HG03159 (cell line): ENCODE data around the gene SVOP.
"Not testable (repeated sequence)": the region's sequence is repeated elsewhere in the genome, so short reads cannot be mapped to it uniquely, and the experiment has no call there.

ENCODE experiments used
- ATAC-seq: cut with Tn5 transposase; IDR thresholded peaks from one replicate; pipeline ENCODE4 v1.9.1; 2021; ENCODE audit warnings: mild to moderate bottlenecking, moderate library complexity; ENCODE audit not compliant: unreplicated experiment

Gene SVOP

DNA sequence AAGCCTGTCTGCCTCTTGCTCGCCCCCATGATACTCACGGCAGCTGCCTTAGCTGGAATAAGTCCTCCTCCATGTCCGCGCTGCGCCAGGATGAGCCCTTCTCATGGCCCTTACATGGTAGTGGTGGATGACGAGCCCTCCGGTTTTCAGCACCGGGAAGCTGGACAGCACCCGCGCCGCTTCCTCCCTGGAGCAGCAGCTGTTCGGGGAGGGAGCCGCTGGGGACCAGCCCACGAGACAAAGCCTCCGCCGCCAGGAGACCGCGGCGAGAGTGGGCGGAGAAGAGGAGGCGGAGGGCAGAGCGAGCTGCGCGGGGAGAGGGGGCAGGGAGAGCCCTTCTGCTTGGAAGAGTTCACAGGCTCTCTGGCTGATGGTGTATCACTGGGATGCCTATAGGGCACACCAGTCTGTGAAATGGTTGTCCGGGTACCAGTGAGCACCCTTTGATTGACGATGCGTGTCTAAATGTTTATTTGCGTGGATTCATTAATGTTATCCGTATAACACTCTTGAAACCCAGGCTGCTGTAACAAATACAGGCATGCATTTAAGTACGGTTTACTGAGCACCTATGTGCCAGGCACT lies at the start of gene SVOP:
Gene SVOP, minus strand, starts transcription at position 273 of the 585 bp plus-strand sequence. Its CDS starts 200 bp downstream, at position 73.
- no peak for ATAC-seq

DNA sequence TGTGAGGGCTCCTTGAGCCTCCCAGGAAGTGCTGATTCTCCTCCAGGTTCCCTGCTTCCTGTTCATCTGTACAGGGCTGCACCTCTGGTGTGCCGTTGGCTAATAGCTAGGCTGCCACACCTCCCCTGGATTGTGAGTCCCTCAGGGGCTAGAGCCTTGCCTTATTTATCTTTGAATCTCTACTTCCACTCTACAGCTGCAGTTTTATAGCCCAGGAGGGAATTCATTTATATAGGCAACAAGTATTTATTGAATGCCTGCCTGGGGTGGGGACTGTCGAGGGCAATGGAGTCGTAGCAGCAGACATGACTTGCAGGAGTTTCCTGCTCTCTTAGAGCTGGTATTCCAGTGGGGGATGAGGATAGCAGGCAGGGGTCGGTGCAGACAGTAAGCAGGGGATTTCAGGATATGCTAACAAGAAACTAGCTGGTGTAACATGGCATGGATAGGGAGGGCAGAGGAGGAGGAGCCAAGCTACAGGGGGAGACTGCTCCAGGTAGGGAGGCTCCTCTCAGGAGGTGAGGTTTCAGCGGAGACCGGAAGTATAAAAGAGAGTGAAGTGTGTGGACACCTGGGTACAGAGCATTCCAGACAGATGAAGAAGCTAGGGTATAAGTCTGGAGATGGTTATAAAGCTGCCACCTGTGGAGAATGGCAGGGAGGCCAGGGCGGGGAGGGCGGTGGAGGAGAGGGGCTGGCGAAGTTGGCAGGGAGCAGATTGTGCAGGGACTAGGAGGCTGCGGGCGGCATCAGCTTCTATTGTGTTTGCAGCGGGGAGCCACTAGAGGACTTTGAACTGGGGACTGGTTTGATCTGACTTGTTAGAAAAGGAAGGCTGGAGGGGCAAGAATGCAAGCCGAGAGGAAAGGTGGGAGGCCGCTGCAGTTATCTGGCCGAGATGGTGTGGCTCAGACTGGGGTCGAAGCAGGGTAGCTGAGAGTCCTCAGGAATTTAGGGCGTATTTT lies 48.7 kb upstream of the SVOP start:
- no peak for ATAC-seq

GRCh38 chr12:109065853-109066193 lies 45.0 kb upstream of the SVOP start:
- no peak for ATAC-seq

DNA sequence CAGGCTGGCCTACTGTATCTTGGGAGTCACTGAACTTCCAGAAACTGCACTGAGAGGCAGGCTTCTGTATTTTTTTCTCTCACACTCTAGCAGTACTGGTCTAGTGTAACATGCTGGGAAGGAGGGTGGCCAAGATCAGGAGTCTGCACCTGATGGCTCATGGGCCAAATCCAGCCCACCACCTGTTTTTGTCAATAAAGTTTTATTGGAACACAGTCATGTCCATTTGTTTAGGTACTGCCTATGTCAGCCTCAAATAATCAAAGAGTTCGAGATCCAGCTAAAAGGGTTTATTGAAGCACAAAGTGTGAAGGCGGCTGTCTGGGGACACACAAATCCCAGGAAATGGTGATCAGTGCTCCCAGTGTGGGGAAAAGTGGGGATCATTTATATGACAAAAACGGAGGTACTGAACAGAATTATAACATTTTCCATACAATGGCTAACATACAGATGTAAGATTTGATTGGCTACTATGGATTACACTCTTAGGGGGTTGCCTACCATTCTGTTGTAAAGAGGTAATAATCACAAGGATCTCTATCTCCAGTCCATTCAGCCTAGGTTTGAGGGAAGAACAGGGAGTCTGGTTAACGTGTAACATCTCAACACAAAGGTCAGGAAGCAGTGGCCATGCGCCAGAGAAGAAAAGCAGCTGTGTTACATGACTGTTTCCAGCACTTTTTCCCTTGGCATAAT lies 44.4 kb upstream of the SVOP start:
- ATAC-seq: no peak

DNA sequence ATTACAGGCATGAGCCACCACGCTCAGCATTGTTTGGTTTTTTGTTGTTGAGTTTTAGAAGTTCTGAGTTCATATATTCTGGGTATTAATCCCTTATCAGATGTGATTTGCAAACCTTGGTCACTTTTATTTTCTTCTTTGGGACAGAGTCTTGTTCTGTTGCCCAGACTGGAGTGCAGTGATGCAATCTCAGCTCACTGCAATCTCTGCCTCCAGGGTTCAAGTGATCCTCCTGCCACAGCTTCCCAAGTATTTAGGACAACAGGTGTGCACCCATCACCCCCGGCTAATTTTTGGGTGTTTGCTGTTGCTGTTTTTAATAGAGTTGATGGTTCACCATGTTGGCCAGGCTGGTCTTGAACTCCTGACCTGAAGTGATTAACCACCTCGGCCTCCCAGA lies 43.3 kb upstream of the SVOP start:
- no peak for ATAC-seq

GRCh38 chr12:109058773-109059172 lies 37.9 kb upstream of the SVOP start:
- ATAC-seq: no peak

GRCh38 chr12:109057376-109057775 lies 36.5 kb upstream of the SVOP start:
- no peak for ATAC-seq

DNA sequence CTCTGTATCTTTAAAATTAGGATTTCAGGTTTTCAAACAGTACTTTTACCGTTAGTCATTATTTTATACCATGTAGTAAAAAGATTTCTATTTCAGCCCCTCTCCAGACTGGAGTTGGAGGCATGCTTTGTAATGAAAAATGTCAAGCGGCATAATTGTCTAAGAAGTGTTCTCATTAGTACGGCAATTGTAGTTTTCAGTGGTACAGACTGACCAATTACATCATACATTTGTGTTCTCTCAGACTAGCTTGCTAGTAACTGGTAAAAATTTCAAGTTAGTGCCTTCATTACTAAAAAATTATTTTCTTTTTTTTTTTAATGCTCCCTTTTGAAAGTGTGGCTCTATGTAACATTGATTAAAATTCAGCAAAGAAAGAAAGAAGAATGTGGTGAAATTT lies 36.0 kb upstream of the SVOP start:
- ATAC-seq: no peak

DNA sequence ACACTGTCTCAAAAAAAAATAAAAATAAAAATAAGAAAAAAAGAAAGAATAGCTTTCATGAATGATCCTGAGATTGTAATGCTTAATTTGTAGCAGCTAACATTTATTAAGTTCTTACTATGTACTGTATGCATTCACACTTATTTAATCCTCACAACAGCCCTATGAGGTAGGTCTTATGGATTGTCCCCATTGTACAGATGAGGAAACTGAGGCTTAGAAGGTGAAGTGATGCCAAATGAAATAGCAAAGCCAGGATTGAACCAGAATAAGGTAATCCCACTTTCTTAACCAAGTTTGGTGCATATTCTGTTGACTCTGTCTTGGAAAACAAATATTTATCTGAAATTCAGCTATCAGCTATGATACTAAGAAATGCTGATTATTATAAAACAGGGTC lies 33.7 kb upstream of the SVOP start:
- no peak for ATAC-seq

DNA sequence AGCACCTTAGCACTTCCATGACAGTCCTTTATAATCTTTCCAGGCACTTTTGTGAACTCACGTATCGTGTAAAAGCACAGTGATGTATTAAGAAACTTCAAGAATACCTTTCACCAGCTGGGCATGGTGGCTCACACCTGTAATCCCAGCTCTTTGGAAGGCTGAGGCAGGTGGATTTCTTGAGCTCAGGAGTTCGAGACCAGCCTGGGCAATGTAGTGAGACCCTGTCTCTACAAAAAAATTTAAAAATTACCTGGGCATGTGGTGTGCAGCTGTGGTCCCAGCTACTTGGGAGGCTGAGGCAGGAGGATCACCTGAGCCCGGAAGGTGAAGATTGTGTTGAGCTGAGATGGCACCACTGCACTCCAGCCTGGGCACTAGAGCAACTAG lies 33.3 kb upstream of the SVOP start:
- ATAC-seq: peak; percentile 1

DNA sequence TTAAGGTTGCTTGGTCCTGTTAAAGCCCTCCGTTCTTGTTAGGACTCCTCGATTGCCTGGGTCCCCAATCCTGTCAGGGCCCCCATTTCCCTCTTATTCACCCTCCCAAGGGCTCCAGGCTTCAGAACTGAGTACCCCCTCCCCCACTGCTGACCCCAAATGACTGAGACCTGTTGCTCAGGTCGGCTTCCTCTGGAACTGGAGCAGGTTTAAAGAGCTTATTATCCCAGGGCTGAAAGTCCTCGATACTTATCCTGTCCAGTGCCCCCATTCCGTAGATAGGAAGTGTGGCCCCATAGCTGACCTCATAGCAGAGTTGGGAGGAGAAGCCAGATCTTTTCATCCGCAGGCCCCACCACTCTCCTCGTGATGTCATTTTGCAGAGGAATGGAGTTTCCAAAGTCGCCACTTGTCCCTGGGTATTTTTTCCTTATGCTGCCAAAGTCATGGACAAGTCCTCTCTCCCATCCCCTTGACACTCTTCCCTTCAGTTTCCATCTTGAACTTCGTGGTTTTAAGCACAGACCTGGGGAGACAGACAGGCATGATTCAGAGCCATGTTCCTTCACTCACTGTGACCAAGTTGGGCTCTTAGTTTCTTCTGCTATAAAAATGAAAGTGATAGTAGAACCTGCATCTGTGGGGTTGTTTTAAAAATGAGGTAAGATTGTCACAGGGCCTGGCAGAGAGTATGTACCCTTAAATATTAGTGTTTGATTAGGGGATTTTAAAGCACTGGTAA lies 32.7 kb upstream of the SVOP start:
- peak; percentile 59 for ATAC-seq

GRCh38 chr12:109052414-109053323 lies 31.8 kb upstream of the SVOP start, which contains the start of gene USP30:
TSS of gene USP30 (plus strand) at chr12:109052576. CDS start at chr12:109052679, 103 bp downstream.
- peak; percentile 68 for ATAC-seq

DNA sequence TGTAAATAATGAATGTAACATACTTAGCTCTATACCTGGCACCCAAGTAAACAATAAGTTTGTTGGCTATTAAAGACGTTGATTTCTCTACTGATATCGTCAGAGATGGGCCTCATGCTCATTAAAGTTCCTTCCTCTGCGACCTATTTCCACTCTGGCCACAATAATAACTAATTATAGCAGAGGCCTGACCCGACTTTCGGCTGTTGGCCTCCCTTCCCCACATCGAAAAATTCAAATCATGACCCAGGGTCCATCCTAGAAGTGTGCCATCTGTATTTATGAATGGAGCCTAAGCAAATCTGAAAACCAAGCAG lies 31.2 kb upstream of the SVOP start:
- no peak for ATAC-seq

DNA sequence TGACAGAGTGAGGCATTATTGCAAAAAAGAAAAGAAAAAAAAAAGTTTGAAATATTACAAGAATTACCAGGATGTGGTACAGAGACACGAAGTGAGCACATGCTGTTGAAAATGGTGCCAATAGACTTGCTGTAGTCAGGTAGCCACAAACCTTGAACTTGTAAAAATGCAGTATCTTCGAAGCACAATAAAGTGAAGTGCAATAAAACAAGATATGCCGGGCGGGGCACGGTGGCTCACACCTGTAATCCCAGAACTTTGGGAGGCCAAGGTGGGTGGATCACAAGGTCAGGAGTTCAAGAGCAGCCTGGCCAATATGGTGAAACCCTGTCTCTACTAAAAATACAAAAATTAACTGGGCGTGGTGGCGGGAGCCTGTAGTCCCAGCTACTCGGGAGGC lies 28.9 kb upstream of the SVOP start:
- ATAC-seq: not testable (repeated sequence)

DNA sequence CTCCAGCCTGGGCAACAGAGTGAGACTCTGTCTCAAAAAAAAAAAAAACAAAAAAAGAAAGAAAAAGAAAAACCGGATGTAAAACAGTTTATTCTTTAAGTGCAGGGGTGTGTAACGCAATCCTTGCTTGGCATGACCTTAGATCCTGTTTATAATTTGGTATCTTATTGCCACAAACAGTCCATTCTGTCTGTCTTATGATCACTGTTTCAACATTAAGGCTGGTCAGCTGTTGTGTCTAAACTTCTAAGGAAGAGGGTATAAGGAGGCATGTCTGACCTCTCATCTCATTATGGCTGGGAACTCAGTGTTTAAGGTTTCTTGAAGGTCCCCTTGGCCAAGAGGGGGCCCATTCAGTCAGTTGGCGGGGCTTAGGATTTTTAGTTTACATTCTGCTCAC lies 27.8 kb upstream of the SVOP start:
- not testable (repeated sequence) for ATAC-seq

GRCh38 chr12:109047081-109047805 lies 26.4 kb upstream of the SVOP start:
- ATAC-seq: no peak

- ATAC-seq: no peak
Measured at GRCh38 chr12:109044241-109044640, 23.4 kb upstream of the SVOP start.

DNA sequence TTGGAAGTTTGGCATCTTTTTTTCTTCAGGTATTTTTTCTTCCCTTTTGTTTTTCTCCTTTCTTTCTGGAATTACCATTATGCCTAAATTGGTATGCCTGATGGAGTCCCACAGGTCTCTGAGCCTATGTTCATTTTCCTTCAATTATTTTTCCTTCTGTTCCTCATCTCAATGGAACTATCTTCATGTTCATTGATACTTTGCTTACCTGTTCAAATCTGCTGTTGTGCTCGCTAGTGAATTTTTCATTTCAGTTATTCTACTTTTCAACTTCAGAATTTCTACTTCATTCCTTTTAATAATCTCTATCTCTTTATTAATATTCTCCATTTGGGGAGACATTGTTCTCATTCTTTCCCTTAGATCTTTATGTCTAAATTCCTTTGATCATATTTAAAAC lies 16.1 kb upstream of the SVOP start:
- ATAC-seq: no peak
